Astrocyte (in vitro differentiated cells and primary cell): ENCODE data around the gene JPH4. TPM values are rescaled to one million over a fixed set of nuclear protein-coding genes. Genes with fewer than 3 reads are reported as not detected.

Source experiments
- DNase-seq: peaks from one replicate; pipeline ENCODE4 v3.0.0-alpha.2; 2010; ENCODE audit warnings: low read depth
- FAIRE-seq: peaks from 2 replicates; lab custom pipeline; 2011; peaks lifted over from hg19 to GRCh38; lab: Jason Lieb, UNC
- H2AFZ ChIP-seq: 2 replicates; pipeline ENCODE4 v1.6.0; 2012; ENCODE audit warnings: low read depth, low read length, inconsistent platforms
- H3K27ac ChIP-seq: 2 replicates; pipeline ENCODE4 v1.5.1; 2011; ENCODE audit warnings: low read depth, low read length, inconsistent platforms
- H3K27me3 ChIP-seq: 2 replicates; pipeline ENCODE4 v1.6.0; 2011; ENCODE audit warnings: low read length, inconsistent platforms; ENCODE audit not compliant: insufficient read depth
- H3K36me3 ChIP-seq: 2 replicates; pipeline ENCODE4 v1.5.1; 2011; ENCODE audit warnings: low read length, inconsistent platforms; ENCODE audit not compliant: insufficient read depth
- H3K4me1 ChIP-seq: 2 replicates; pipeline ENCODE4 v1.5.1; 2011; ENCODE audit warnings: low read length, inconsistent platforms; ENCODE audit not compliant: insufficient read depth
- H3K4me2 ChIP-seq: 2 replicates; pipeline ENCODE4 v1.6.0; 2012; ENCODE audit warnings: low read length, inconsistent platforms
- H3K4me3 ChIP-seq: 2 replicates; pipeline ENCODE4 v1.5.1; 2011; ENCODE audit warnings: low read depth, mild to moderate bottlenecking, low read length, inconsistent platforms; ENCODE audit not compliant: insufficient read depth
- H3K79me2 ChIP-seq: 2 replicates; pipeline ENCODE4 v1.6.0; 2012; ENCODE audit warnings: mild to moderate bottlenecking, low read length, inconsistent platforms; ENCODE audit not compliant: insufficient read depth
- H3K9ac ChIP-seq: 2 replicates; pipeline ENCODE4 v1.6.0; 2012; ENCODE audit warnings: mild to moderate bottlenecking, low read length, inconsistent platforms
- H3K9me3 ChIP-seq: 2 replicates; pipeline ENCODE4 v1.5.1; 2012; ENCODE audit warnings: low read depth, mild to moderate bottlenecking, low read length, inconsistent platforms; ENCODE audit not compliant: insufficient read depth
- H4K20me1 ChIP-seq: 2 replicates; pipeline ENCODE4 v1.6.0; 2012; ENCODE audit warnings: low read length, inconsistent platforms; ENCODE audit not compliant: insufficient read depth
- H3K27ac Mint-ChIP-seq: one replicate; pipeline ENCODE4 v1.8.0; 2021; ENCODE audit warnings: mild to moderate bottlenecking, mixed read lengths; ENCODE audit not compliant: unreplicated experiment
- H3K27me3 Mint-ChIP-seq: one replicate; pipeline ENCODE4 v1.8.0; 2021; ENCODE audit warnings: low read depth, mixed read lengths; ENCODE audit not compliant: unreplicated experiment
- H3K36me3 Mint-ChIP-seq: one replicate; pipeline ENCODE4 v1.8.0; 2021; ENCODE audit warnings: low read depth, mixed read lengths; ENCODE audit not compliant: unreplicated experiment
- H3K4me1 Mint-ChIP-seq: one replicate; pipeline ENCODE4 v1.8.0; 2021; ENCODE audit warnings: low read depth, mixed read lengths; ENCODE audit not compliant: unreplicated experiment
- H3K4me3 Mint-ChIP-seq: one replicate; pipeline ENCODE4 v1.8.0; 2021; ENCODE audit warnings: mild to moderate bottlenecking, moderate library complexity, mixed read lengths; ENCODE audit not compliant: unreplicated experiment
- H3K9me3 Mint-ChIP-seq: one replicate; pipeline ENCODE4 v1.8.0; 2021; ENCODE audit warnings: mild to moderate bottlenecking, mixed read lengths; ENCODE audit not compliant: unreplicated experiment
- CTCF ChIP-seq: IDR thresholded peaks from 2 replicates; pipeline ENCODE4 v1.5.1; 2011; ENCODE audit warnings: low read depth, mild to moderate bottlenecking, inconsistent platforms, low read length, moderate library complexity; ENCODE audit not compliant: insufficient read depth
- EZH2 ChIP-seq: IDR thresholded peaks from 2 replicates; pipeline ENCODE4 v1.6.1; 2012; ENCODE audit warnings: mild to moderate bottlenecking, low read length, inconsistent platforms; ENCODE audit not compliant: insufficient read depth
- total RNA-seq: library from RNA; stranded (reverse); gene quantifications from 2 replicates; pipeline ENCODE4 v1.2.1, GENCODE V29; 2021

JPH4 gene
- total RNA-seq, 1 donor from 2014 or later: 1.1 TPM

- H4K20me1 ChIP-seq: no peaks in the 10 kb centered on the region
- H2AFZ ChIP-seq: no peak overlapping the region
- H3K4me3 Mint-ChIP-seq: no peak overlapping the region
- H3K36me3 Mint-ChIP-seq: peaks cover 9% of the 10 kb centered on the region
- H3K27ac Mint-ChIP-seq: no peak overlapping the region
- no peak for TF ChIP-seq CTCF
- no peak for TF ChIP-seq EZH2
- peak overlapping the region; percentile 74 for H3K27ac ChIP-seq
- peaks cover 20% of the 10 kb centered on the region for H3K4me1 ChIP-seq
- peak overlapping the region; percentile 98 for H3K4me2 ChIP-seq
- FAIRE-seq (no peak), DNase-seq (no peak)
- no peaks in the 10 kb centered on the region for H3K27me3 Mint-ChIP-seq
- H3K9me3 Mint-ChIP-seq: peaks cover 2% of the 10 kb centered on the region
- H3K27me3 ChIP-seq: no peaks in the 10 kb centered on the region
- H3K4me3 ChIP-seq: no peak overlapping the region
- no peaks in the 10 kb centered on the region for H3K36me3 ChIP-seq
- H3K79me2 ChIP-seq: peaks cover 5% of the 10 kb centered on the region
- peaks cover 17% of the 10 kb centered on the region for H3K4me1 Mint-ChIP-seq
- H3K9me3 ChIP-seq: no peaks in the 10 kb centered on the region
- peak overlapping the region; percentile 57 for H3K9ac ChIP-seq
Measured at GRCh38 chr14:23547924-23548323, 30.7 kb downstream of the JPH4 start.

GRCh38 chr14:23546450-23547035 is 32.0 kb downstream of the JPH4 start:
- Histone ChIP-seq H3K36me3 (no peaks in the 10 kb centered on the region), H3K9ac (no peak overlapping the region), H3K4me3 (no peak overlapping the region), H3K4me2 (no peak overlapping the region), H4K20me1 (no peaks in the 10 kb centered on the region), H3K4me1 (peaks cover 20% of the 10 kb centered on the region), H3K9me3 (no peaks in the 10 kb centered on the region), H3K27ac (no peak overlapping the region), H3K79me2 (peaks cover 5% of the 10 kb centered on the region), H3K27me3 (no peaks in the 10 kb centered on the region), H2AFZ (no peak overlapping the region)
- peaks cover 19% of the 10 kb centered on the region for H3K4me1 Mint-ChIP-seq
- H3K27ac Mint-ChIP-seq: peak overlapping the region; percentile 19
- no peak overlapping the region for H3K4me3 Mint-ChIP-seq
- H3K27me3 Mint-ChIP-seq: no peaks in the 10 kb centered on the region
- DNase-seq: no peak
- TF ChIP-seq CTCF (no peak), EZH2 (no peak)
- H3K36me3 Mint-ChIP-seq: peaks cover 9% of the 10 kb centered on the region
- H3K9me3 Mint-ChIP-seq: peaks cover 2% of the 10 kb centered on the region
- no peak for FAIRE-seq

GRCh38 chr14:23545740-23546365 is 32.7 kb downstream of the JPH4 start:
- FAIRE-seq (no peak), DNase-seq (no peak)
- peaks cover 20% of the 10 kb centered on the region for H3K4me1 ChIP-seq
- Mint-ChIP-seq H3K4me1 (peaks cover 19% of the 10 kb centered on the region), H3K4me3 (no peak overlapping the region), H3K27ac (peak overlapping the region; percentile 19), H3K9me3 (peaks cover 2% of the 10 kb centered on the region), H3K27me3 (no peaks in the 10 kb centered on the region), H3K36me3 (peaks cover 9% of the 10 kb centered on the region)
- no peaks in the 10 kb centered on the region for H3K9me3 ChIP-seq
- no peak overlapping the region for H2AFZ ChIP-seq
- H3K27me3 ChIP-seq: no peaks in the 10 kb centered on the region
- no peak overlapping the region for H3K4me3 ChIP-seq
- no peaks in the 10 kb centered on the region for H3K36me3 ChIP-seq
- no peak overlapping the region for H3K9ac ChIP-seq
- H3K27ac ChIP-seq: no peak overlapping the region
- TF ChIP-seq CTCF (no peak), EZH2 (no peak)
- H3K79me2 ChIP-seq: peaks cover 5% of the 10 kb centered on the region
- H4K20me1 ChIP-seq: no peaks in the 10 kb centered on the region
- no peak overlapping the region for H3K4me2 ChIP-seq
